HEK293 (cell line): Measurements from ENCODE around the gene IL2RA.

Source experiments
- CTCF ChIA-PET: fragments of 350-600 bp; formaldehyde crosslinking; extraction: SDS; loops from one replicate; lab custom pipeline; 2021; ENCODE audit warnings: antibody characterized with exemption; lab: Yijun Ruan, JAX
- POLR2A ChIA-PET: fragments of 300-600 bp; formaldehyde crosslinking; extraction: SDS; loops from one replicate; lab custom pipeline; 2020; ENCODE audit warnings: antibody characterized with exemption, inconsistent platforms; lab: Yijun Ruan, JAX
- H3K27ac ChIP-seq: fragments of 200-500 bp; sonication (Bioruptor generic); 2 replicates; pipeline ENCODE4 v1.5.1; 2014; ENCODE audit warnings: low read depth, low read length, control low read depth, inconsistent platforms; ENCODE audit errors: extremely low read depth
- H3K36me3 ChIP-seq, 2 experiments: fragments of 200-500 bp in 1 of 2; sonication (Bioruptor generic) in 1 of 2; 1 replicate in 1 of 2; 2 replicates in 1 of 2; pipeline ENCODE4 v1.5.1; 2014 to 2017; ENCODE audit warnings: inconsistent platforms in 2 of 2, low read length in 2 of 2; ENCODE audit not compliant: control insufficient read depth in 2 of 2, insufficient read depth in 1 of 2
- H3K4me1 ChIP-seq: fragments of 200-500 bp; sonication (Bioruptor generic); 2 replicates; pipeline ENCODE4 v1.5.1; 2014; ENCODE audit warnings: mild to moderate bottlenecking, low read length, inconsistent platforms; ENCODE audit not compliant: control insufficient read depth, insufficient read depth
- H3K4me3 ChIP-seq: 2 replicates; pipeline ENCODE4 v1.5.1; 2011; ENCODE audit warnings: low read depth, mild to moderate bottlenecking, control low read depth, low read length, moderate library complexity
- H3K9me3 ChIP-seq: fragments of 200-500 bp; sonication (Bioruptor generic); 2 replicates; pipeline ENCODE4 v1.5.1; 2014; ENCODE audit warnings: low read depth, low read length, inconsistent platforms; ENCODE audit not compliant: control insufficient read depth, insufficient read depth
- FEZF1 ChIP-seq: fragments of 450-650 bp; formaldehyde crosslinking; IDR thresholded peaks from 2 replicates; pipeline ENCODE4 v1.5.1; 2016; ENCODE audit warnings: missing biosample characterization, missing genetic modification characterization
- GLI2 ChIP-seq: fragments of 450-650 bp; formaldehyde crosslinking; IDR thresholded peaks from 2 replicates; pipeline ENCODE4; 2017; ENCODE audit warnings: missing biosample characterization, missing genetic modification characterization, low read depth, borderline replicate concordance
- GLIS2 ChIP-seq: fragments of 450-650 bp; formaldehyde crosslinking; IDR thresholded peaks from 2 replicates; pipeline ENCODE4 v1.5.1; 2016; ENCODE audit warnings: missing biosample characterization, missing genetic modification characterization
- IKZF3 ChIP-seq: fragments of 450-650 bp; IDR thresholded peaks from 2 replicates; pipeline ENCODE4 v1.5.0; 2018; ENCODE audit warnings: missing biosample characterization, mild to moderate bottlenecking, missing genetic modification characterization, moderate library complexity
- KLF16 ChIP-seq: fragments of 450-650 bp; formaldehyde crosslinking; IDR thresholded peaks from 2 replicates; pipeline ENCODE4 v1.5.1; 2017; ENCODE audit warnings: missing biosample characterization, missing genetic modification characterization
- ZNF155 ChIP-seq: fragments of 450-650 bp; formaldehyde crosslinking; IDR thresholded peaks from 2 replicates; pipeline ENCODE4 v1.5.1; 2016; ENCODE audit warnings: missing biosample characterization, missing genetic modification characterization
- ZNF174 ChIP-seq: fragments of 450-650 bp; formaldehyde crosslinking; IDR thresholded peaks from 2 replicates; pipeline ENCODE4 v1.5.0; 2017; ENCODE audit warnings: missing biosample characterization, mild to moderate bottlenecking, missing genetic modification characterization
- ZNF266 ChIP-seq: fragments of 450-650 bp; formaldehyde crosslinking; IDR thresholded peaks from 2 replicates; pipeline ENCODE4 v1.5.1; 2016; ENCODE audit warnings: missing biosample characterization, missing genetic modification characterization, low read depth
- ZNF274 ChIP-seq, 2 experiments: fragments of 200-500 bp in 1 of 2; fragments of 450-650 bp in 1 of 2; sonication (Bioruptor generic) in 1 of 2; formaldehyde crosslinking in 1 of 2; IDR thresholded peaks; 2 replicates each; pipeline versions ENCODE4 v1.5.1 to v1.6.1; 2014 to 2016; ENCODE audit warnings: borderline replicate concordance in 1 of 2, inconsistent platforms in 1 of 2, low read length in 1 of 2, missing biosample characterization in 1 of 2, missing genetic modification characterization in 1 of 2
- ZNF292 ChIP-seq: fragments of 450-650 bp; formaldehyde crosslinking; IDR thresholded peaks from 2 replicates; pipeline ENCODE4 v1.5.1; 2016; ENCODE audit warnings: low read depth, missing biosample characterization, missing genetic modification characterization, borderline replicate concordance
- ZNF311 ChIP-seq: fragments of 450-650 bp; formaldehyde crosslinking; IDR thresholded peaks from 2 replicates; pipeline ENCODE4 v1.5.1; 2017; ENCODE audit warnings: missing biosample characterization, missing genetic modification characterization, borderline replicate concordance
- ZNF341 ChIP-seq: fragments of 450-650 bp; formaldehyde crosslinking; IDR thresholded peaks from 2 replicates; pipeline ENCODE4; 2016; ENCODE audit warnings: low read depth, missing biosample characterization, missing genetic modification characterization
- ZNF473 ChIP-seq: fragments of 450-650 bp; formaldehyde crosslinking; IDR thresholded peaks from 2 replicates; pipeline ENCODE4 v1.5.1; 2017; ENCODE audit warnings: missing biosample characterization, missing genetic modification characterization
- ZNF501 ChIP-seq: fragments of 450-650 bp; formaldehyde crosslinking; IDR thresholded peaks from 2 replicates; pipeline ENCODE4 v1.5.1; 2016; ENCODE audit warnings: missing biosample characterization, missing genetic modification characterization
- ZNF514 ChIP-seq: fragments of 450-650 bp; formaldehyde crosslinking; IDR thresholded peaks from 2 replicates; pipeline ENCODE4 v1.5.1; 2016; ENCODE audit warnings: missing biosample characterization, missing genetic modification characterization
- ZNF560 ChIP-seq: fragments of 450-650 bp; formaldehyde crosslinking; IDR thresholded peaks from 2 replicates; pipeline ENCODE4 v1.5.1; 2017; ENCODE audit warnings: missing biosample characterization, missing genetic modification characterization, borderline replicate concordance
- ZNF571 ChIP-seq: fragments of 450-650 bp; formaldehyde crosslinking; IDR thresholded peaks from 2 replicates; pipeline ENCODE4 v1.5.0; 2017; ENCODE audit warnings: missing biosample characterization, missing genetic modification characterization
- ZXDB ChIP-seq: fragments of 450-650 bp; formaldehyde crosslinking; IDR thresholded peaks from 2 replicates; pipeline ENCODE4 v1.5.1; 2016; ENCODE audit warnings: missing biosample characterization, missing genetic modification characterization
- TF ChIP-seq, protein P1 (sequence below): fragments of 450-650 bp; formaldehyde crosslinking; IDR thresholded peaks from 2 replicates; pipeline ENCODE4 v1.5.1; 2016; ENCODE audit warnings: missing biosample characterization, missing genetic modification characterization
- TF ChIP-seq, protein P2 (sequence below): IDR thresholded peaks from 2 replicates; pipeline ENCODE4 v1.6.1; 2011; ENCODE audit warnings: mild to moderate bottlenecking, low read depth, low read length, borderline replicate concordance
- TF ChIP-seq, protein P3 (sequence below): fragments of 450-650 bp; formaldehyde crosslinking; IDR thresholded peaks from 2 replicates; pipeline ENCODE4 v1.5.1; 2017; ENCODE audit warnings: missing biosample characterization, missing genetic modification characterization
- TF ChIP-seq, protein P4 (sequence below): fragments of 450-650 bp; formaldehyde crosslinking; IDR thresholded peaks from 2 replicates; pipeline ENCODE4 v1.5.1; 2016; ENCODE audit warnings: missing biosample characterization, missing genetic modification characterization
- TF ChIP-seq, protein P5 (sequence below): fragments of 450-650 bp; formaldehyde crosslinking; IDR thresholded peaks from 2 replicates; pipeline ENCODE4 v1.5.1; 2016; ENCODE audit warnings: missing biosample characterization, missing genetic modification characterization, borderline replicate concordance

The IL2RA gene

DNA sequence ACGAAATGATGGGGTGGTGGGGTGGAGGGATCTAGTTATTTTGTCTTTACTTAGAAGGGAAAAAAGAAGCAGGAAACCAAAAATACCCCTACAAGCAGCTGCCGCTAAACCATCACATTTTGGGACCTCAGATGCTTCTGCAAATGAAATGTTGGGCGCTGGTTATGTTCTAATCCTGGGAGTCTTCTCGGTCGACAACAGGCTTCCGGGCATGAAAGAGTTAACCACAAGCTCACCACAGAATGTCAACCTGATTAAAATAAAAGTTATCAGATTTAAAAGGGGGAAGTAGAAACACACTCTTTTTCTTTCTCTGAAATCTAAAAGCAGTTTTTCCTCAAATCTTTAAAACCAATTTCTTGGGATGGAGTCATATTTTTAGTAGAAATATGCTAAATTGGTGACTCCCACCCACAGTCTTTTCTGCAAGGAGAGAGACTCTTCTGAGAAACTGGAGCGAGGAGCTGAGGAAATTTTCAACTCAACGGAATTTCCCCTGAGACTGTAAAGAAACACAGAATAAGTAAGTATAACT lies 16.8 kb downstream of the IL2RA start:
- Histone ChIP-seq H3K27ac (no peak overlapping the region), H3K4me3 (no peak overlapping the region), H3K9me3 (no peaks in the 10 kb centered on the region), H3K36me3 (no peaks in the 10 kb centered on the region), H3K4me1 (no peaks in the 10 kb centered on the region)
- TF ChIP-seq, protein P1, sequence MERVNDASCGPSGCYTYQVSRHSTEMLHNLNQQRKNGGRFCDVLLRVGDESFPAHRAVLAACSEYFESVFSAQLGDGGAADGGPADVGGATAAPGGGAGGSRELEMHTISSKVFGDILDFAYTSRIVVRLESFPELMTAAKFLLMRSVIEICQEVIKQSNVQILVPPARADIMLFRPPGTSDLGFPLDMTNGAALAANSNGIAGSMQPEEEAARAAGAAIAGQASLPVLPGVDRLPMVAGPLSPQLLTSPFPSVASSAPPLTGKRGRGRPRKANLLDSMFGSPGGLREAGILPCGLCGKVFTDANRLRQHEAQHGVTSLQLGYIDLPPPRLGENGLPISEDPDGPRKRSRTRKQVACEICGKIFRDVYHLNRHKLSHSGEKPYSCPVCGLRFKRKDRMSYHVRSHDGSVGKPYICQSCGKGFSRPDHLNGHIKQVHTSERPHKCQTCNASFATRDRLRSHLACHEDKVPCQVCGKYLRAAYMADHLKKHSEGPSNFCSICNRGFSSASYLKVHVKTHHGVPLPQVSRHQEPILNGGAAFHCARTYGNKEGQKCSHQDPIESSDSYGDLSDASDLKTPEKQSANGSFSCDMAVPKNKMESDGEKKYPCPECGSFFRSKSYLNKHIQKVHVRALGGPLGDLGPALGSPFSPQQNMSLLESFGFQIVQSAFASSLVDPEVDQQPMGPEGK (tag by site-specific recombination), result no peak
- TF ChIP-seq ZXDB (no peak), ZNF292 (tag by site-specific recombination) (no peak), KLF16 (tag by site-specific recombination) (no peak), GLIS2 (tag by site-specific recombination) (no peak), ZNF155 (tag by site-specific recombination) (no peak), ZNF311 (tag by site-specific recombination) (no peak), FEZF1 (no peak), ZNF560 (tag by site-specific recombination) (no peak), ZNF266 (tag by site-specific recombination) (no peak), ZNF473 (tag by site-specific recombination) (no peak)
- TF ChIP-seq, protein P2, sequence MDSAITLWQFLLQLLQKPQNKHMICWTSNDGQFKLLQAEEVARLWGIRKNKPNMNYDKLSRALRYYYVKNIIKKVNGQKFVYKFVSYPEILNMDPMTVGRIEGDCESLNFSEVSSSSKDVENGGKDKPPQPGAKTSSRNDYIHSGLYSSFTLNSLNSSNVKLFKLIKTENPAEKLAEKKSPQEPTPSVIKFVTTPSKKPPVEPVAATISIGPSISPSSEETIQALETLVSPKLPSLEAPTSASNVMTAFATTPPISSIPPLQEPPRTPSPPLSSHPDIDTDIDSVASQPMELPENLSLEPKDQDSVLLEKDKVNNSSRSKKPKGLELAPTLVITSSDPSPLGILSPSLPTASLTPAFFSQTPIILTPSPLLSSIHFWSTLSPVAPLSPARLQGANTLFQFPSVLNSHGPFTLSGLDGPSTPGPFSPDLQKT, result no peak
- TF ChIP-seq, protein P3, sequence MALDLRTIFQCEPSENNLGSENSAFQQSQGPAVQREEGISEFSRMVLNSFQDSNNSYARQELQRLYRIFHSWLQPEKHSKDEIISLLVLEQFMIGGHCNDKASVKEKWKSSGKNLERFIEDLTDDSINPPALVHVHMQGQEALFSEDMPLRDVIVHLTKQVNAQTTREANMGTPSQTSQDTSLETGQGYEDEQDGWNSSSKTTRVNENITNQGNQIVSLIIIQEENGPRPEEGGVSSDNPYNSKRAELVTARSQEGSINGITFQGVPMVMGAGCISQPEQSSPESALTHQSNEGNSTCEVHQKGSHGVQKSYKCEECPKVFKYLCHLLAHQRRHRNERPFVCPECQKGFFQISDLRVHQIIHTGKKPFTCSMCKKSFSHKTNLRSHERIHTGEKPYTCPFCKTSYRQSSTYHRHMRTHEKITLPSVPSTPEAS (tag by site-specific recombination), result no peak
- ChIA-PET POLR2A (no interaction called here), CTCF (no interaction called here)

DNA sequence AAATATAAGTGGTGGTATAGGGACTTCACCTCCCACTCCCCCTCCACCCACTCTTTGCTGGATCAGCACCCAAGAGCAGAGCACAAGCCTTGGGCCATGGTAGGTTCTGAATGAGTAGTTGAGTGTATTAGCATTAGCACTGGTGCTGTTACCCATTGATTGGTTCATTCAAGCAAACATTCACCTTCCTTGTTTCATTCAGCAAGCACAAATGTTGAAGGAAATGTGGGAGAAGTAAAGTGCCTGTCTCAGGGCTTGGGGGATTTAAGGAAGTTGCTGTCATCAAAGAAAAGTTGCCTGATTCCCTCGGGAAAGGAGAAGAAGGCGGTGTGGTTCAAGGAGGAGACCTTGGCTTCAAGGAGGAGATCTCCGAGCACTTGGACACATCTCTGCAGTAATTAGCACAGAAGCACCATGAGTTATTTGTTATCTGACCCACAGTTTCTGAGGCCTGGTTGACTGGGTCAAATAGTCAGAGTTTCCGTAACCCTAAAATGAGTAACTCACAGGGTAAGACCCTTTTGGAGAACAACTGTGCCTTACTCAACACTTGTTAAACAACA lies 17.3 kb downstream of the IL2RA start:
- no peaks in the 10 kb centered on the region for H3K9me3 ChIP-seq
- no peak overlapping the region for H3K27ac ChIP-seq
- no peaks in the 10 kb centered on the region for H3K4me1 ChIP-seq
- no peaks in the 10 kb centered on the region for H3K36me3 ChIP-seq
- POLR2A ChIA-PET, result no interaction called here
- CTCF ChIA-PET, result no interaction called here
- no peak overlapping the region for H3K4me3 ChIP-seq
- TF ChIP-seq IKZF3 (tag by site-specific recombination) (no peak), ZNF174 (tag by site-specific recombination) (no peak), GLI2 (tag by site-specific recombination) (no peak), ZNF501 (tag by site-specific recombination) (no peak), ZNF274 (IDR thresholded peaks at IDR 0.05; ENCODE audit: low read length) (no peak), ZNF274 (tag by site-specific recombination; IDR thresholded peaks at IDR 0.05; ENCODE audit: borderline replicate concordance) (no peak), ZNF341 (tag by site-specific recombination) (no peak), ZNF514 (tag by site-specific recombination) (no peak), ZNF571 (tag by site-specific recombination) (no peak)
- TF ChIP-seq, protein P4, sequence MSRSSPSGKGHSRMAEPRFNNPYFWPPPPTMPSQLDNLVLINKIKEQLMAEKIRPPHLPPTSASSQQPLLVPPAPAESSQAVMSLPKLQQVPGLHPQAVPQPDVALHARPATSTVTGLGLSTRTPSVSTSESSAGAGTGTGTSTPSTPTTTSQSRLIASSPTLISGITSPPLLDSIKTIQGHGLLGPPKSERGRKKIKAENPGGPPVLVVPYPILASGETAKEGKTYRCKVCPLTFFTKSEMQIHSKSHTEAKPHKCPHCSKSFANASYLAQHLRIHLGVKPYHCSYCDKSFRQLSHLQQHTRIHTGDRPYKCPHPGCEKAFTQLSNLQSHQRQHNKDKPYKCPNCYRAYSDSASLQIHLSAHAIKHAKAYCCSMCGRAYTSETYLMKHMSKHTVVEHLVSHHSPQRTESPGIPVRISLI (tag by site-specific recombination), result no peak
- TF ChIP-seq, protein P5, sequence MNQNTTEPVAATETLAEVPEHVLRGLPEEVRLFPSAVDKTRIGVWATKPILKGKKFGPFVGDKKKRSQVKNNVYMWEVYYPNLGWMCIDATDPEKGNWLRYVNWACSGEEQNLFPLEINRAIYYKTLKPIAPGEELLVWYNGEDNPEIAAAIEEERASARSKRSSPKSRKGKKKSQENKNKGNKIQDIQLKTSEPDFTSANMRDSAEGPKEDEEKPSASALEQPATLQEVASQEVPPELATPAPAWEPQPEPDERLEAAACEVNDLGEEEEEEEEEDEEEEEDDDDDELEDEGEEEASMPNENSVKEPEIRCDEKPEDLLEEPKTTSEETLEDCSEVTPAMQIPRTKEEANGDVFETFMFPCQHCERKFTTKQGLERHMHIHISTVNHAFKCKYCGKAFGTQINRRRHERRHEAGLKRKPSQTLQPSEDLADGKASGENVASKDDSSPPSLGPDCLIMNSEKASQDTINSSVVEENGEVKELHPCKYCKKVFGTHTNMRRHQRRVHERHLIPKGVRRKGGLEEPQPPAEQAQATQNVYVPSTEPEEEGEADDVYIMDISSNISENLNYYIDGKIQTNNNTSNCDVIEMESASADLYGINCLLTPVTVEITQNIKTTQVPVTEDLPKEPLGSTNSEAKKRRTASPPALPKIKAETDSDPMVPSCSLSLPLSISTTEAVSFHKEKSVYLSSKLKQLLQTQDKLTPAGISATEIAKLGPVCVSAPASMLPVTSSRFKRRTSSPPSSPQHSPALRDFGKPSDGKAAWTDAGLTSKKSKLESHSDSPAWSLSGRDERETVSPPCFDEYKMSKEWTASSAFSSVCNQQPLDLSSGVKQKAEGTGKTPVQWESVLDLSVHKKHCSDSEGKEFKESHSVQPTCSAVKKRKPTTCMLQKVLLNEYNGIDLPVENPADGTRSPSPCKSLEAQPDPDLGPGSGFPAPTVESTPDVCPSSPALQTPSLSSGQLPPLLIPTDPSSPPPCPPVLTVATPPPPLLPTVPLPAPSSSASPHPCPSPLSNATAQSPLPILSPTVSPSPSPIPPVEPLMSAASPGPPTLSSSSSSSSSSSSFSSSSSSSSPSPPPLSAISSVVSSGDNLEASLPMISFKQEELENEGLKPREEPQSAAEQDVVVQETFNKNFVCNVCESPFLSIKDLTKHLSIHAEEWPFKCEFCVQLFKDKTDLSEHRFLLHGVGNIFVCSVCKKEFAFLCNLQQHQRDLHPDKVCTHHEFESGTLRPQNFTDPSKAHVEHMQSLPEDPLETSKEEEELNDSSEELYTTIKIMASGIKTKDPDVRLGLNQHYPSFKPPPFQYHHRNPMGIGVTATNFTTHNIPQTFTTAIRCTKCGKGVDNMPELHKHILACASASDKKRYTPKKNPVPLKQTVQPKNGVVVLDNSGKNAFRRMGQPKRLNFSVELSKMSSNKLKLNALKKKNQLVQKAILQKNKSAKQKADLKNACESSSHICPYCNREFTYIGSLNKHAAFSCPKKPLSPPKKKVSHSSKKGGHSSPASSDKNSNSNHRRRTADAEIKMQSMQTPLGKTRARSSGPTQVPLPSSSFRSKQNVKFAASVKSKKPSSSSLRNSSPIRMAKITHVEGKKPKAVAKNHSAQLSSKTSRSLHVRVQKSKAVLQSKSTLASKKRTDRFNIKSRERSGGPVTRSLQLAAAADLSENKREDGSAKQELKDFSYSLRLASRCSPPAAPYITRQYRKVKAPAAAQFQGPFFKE, result no peak
